NCI-H1694 (cell line): ENCODE results near the gene RIPK1.
"Not testable (repeated sequence)": the region's sequence is repeated elsewhere in the genome, so short reads cannot be mapped to it uniquely, and the experiment has no call there.

Source experiments
- DNase-seq: peaks from one replicate; lab custom pipeline; 2025; lab: John Stamatoyannopoulos, UW

RIPK1 gene

GRCh38 chr6:3136292-3137011, 68.2 kb downstream of the RIPK1 start:
- DNase-seq: no peak

- DNase-seq: no peak
Observed at GRCh38 chr6:3137057-3137777, 68.9 kb downstream of the RIPK1 start.

DNA sequence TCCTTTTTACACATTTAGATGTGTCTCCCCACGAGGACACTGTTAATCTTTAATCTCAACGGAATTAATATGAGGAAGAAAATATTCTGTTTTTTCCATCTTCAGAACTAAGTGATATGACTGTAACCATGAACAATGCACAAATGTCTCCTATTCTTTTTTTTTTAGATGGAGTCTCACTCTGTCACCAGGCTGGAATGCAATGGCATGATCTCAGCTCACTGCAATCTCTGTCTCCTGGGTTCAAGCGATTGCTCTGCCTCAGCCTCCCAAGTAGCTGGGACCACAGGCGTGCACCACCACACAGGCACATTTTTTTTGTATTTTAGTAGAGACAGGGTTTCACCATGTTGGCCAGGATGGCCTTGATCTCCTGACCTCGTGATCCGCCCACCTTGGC, 69.6 kb downstream of the RIPK1 start:
- DNase-seq: not testable (repeated sequence)

DNA sequence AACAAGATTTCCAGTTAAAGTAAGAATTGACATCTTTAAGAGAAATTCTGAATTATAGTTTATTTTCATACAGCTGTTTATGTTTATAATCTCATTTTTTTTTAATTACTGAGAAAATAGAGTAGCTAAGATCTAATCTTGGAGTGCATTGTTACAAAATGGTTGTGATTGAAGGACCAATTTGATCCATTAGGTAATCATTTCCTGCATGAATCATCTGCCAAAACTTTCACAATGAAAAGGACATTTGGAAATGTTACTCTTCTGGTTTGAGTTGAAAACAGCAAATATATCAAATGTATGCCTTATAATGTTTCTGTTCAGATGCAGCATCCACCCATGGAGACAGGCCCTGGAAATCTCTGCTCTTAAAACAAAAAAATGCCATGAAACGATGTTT, 70.0 kb downstream of the RIPK1 start:
- no peak for DNase-seq

- DNase-seq: peak; percentile 51
Observed at GRCh38 chr6:3139090-3139903, 71.0 kb downstream of the RIPK1 start.

GRCh38 chr6:3140201-3140600, 71.9 kb downstream of the RIPK1 start:
- DNase-seq: no peak

DNA sequence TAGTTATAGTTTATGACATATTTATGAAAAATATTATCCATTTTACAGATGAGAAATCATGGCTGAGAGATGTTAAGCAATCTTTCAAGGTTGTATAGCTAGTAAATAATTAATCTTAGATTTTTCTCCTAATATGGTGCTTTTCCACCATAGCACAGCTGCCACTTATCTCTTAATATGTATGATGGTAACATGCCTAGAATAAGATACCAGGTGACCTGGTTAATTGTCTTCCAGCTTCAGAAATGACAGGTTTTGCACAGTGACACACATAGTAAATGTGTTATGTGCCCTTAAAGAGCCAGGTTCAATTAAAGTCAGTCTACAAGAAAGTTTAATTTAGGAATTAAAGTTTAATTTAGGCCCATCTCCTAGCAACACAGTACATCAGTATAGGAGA, 74.2 kb downstream of the RIPK1 start:
- no peak for DNase-seq

- DNase-seq: no peak
Observed at GRCh38 chr6:3143158-3143557, 74.9 kb downstream of the RIPK1 start.

DNA sequence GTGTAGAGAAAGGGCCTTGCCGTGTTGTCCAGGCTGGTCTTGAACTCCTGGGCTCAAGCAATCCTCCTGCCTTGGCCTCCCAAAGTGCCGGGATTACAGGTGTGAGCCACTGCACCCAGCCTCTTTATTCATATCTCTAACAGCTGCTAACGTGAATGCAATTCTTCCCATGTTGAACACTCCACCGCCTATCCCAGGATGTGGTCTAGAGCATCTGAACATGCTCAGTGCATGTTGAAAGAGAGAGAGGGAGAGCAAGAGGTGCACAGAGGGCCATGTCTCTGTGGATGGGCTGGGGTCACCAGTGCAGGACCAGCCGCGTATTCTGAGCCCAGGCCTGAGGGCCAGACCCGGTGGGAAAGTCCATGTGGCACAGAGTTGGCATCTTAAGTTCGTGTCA, 76.3 kb downstream of the RIPK1 start:
- no peak for DNase-seq

- DNase-seq: no peak
Observed at GRCh38 chr6:3147914-3148757, 79.8 kb downstream of the RIPK1 start.

DNA sequence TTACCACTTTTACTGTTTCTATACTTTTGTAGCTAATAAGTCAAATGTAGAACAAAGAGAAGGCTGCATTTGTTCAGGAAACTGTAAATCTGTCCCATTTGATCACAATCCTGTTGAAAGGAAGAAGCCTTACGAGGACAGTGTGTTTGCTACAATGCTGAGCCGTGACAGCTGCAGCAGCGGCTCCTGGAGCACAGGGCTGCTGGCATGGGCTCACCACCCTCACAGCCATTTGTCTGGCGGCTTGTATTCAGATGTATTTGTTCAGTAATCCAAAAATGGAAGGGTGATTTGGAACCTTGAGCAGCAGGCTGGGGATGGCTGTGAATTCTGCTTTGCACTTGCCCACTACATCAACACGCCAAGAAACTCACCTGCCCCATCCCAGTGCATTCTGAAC, 83.4 kb downstream of the RIPK1 start:
- peak; percentile 64 for DNase-seq

DNA sequence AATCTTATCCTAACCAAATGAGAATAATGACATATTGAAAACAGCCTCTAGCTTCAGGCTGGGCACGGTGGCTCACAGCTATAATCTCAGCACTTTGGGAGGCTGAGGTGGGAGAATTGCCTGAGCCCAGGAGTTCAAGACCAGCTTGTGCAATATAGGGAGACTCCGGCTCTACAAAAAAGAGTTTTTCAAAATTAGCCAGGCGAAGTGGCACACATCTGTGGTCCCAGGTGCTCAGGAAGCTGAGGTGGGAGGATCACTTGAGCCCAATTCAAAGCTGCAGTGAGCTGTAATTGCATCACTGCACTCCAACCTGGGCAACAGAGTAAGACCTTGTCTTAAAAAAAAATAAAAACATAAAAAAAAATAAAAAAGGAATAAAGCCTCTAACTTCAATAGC, 84.4 kb downstream of the RIPK1 start:
- DNase-seq: no peak

DNA sequence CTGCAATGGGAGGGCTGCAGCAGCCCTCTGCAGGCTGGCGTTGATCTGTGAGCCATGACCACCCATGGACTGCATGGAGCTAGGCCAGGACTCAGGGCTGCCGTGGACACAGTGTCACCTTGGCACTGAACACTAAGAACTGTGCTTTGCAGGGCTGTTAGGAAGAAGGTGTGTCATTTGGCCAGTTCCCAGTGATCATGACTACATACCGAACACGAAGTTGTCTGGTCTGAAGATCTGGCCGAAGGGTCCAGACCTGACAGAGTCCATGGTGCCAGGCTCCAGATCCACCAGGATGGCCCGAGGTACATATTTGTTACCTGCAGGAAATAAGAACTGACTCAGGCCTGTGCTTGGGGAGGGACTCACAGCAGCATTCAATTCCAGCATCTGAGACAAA, 87.1 kb downstream of the RIPK1 start:
- DNase-seq: not testable (repeated sequence)

DNA sequence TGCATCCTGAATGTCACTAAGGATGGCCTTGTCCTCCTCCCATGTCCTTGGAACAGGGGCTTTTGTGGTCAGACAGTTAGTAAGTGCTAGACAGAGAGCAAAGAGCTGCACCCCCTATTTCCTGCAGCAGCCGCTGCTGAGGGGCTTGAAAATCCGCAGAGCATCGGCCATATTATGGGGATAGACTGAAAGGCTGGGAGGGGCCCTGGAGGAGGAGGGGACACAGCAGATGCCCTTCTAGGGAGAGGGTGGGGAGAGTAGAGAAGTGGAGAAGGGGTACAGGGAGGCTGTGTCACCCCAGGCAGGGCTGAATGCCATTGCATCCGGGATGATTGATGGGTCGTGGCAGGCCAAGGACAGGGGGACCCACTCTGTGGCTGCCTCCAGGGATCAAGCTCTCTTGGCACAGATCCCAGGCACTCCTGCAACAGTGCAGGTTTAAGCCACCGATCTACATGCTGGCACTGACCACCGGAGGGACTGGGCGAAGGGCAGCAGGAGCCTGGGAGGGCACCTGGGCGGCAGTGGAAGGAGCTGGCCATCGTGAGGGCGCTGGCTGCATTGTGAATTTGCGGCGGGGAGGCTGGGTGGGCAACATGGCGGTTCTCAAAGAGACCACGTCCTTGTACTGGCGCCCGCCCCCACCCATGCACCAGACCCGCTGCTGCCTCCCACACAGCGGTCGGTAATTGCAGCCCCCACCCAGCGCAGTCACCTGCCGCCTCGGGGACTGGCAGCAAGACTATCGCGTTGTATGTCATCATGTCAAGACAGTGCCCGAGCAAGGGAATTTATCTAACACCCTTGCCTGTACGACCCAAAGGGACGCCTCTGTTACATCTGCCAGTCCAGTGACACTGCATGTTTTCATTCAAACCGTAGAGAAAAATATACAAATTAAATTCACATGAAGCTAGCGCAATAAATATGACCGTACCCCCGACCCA, 88.2 kb downstream of the RIPK1 start:
- DNase-seq: peak; percentile 22

- DNase-seq: no peak
Observed at GRCh38 chr6:3157131-3157933, 89.0 kb downstream of the RIPK1 start, which contains the start of gene TUBB2A. Gene TUBB2A (minus strand): TSS chr6:3157544. CDS start chr6:3157463, 81 bp downstream.

DNA sequence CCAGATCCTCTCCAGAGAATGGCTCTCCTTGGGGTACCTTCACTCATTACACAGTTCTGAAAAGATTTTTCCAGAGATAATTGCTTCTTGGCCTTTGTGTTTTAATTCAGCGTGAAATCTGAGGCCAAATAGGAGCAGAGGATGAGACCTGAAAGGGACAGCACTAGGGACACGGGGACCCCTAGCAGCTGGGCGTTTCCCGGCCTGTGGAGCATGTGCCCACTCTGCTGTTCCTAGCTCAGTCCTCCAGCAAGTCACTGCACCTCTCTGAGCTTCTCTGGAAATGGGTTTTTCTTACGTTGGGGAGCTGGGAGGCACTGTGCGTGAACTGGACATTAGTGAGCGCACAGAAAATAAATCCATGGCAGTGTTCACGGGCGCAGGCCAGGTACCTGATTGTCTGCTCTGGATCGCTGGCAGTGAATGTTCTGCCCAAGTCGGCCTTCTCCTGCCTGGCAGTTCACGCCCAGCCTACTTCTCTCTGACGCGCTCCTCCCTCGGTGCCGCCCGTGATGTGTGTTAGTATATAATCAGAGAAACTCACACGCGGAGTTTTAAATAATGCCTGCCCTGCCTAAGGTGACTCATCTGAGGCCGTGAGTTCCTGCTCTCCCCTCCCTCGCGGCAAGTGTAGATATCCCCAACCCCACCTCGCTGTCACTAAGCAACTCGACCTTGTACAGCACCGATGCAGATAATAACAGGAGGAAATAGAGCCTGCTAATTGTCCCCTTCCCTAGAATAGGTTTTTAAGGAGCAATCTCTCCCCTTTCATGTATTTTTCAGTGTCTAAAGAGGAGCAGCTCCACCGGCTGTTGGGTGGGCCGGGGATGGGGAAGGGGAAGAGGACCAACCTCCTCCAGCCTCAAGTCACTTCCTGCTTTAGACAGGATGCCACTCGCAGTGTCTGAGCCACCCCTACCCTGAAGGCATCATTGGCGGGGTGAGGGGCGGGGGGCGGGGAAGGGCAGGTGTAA, 91.8 kb downstream of the RIPK1 start:
- DNase-seq: no peak

- no peak for DNase-seq
Observed at GRCh38 chr6:3162067-3162497, 93.8 kb downstream of the RIPK1 start.

GRCh38 chr6:3162565-3163247, 94.4 kb downstream of the RIPK1 start:
- peak; percentile 64 for DNase-seq
